GM19035 (cell line): ENCODE results near the gene XIRP2.
"Not testable (repeated sequence)": the region's sequence is repeated elsewhere in the genome, so short reads cannot be mapped to it uniquely, and the experiment has no call there.

Source experiments
- ATAC-seq: cut with Tn5 transposase; IDR thresholded peaks from one replicate; pipeline ENCODE4 v1.9.1; 2021; ENCODE audit not compliant: unreplicated experiment

The XIRP2 gene

GRCh38 chr2:167191588-167191987 lies 303.3 kb downstream of the XIRP2 start:
- ATAC-seq: no peak

- no peak for ATAC-seq
Observed at GRCh38 chr2:167192833-167193232, 304.6 kb downstream of the XIRP2 start.

- no peak for ATAC-seq
Observed at GRCh38 chr2:167196461-167197252, 308.4 kb downstream of the XIRP2 start.

- no peak for ATAC-seq
Observed at GRCh38 chr2:167198009-167198408, 309.7 kb downstream of the XIRP2 start.

GRCh38 chr2:167198576-167198975 lies 310.3 kb downstream of the XIRP2 start:
- ATAC-seq: no peak

- ATAC-seq: no peak
Observed at GRCh38 chr2:167200019-167200418, 311.7 kb downstream of the XIRP2 start.

- no peak for ATAC-seq
Observed at GRCh38 chr2:167209784-167210183, 321.5 kb downstream of the XIRP2 start.

- ATAC-seq: no peak
Observed at GRCh38 chr2:167212014-167212648, 323.9 kb downstream of the XIRP2 start.

- ATAC-seq: no peak
Observed at GRCh38 chr2:167215595-167215994, 327.3 kb downstream of the XIRP2 start.

- no peak for ATAC-seq
Observed at GRCh38 chr2:167237478-167237877, 349.2 kb downstream of the XIRP2 start.

- no peak for ATAC-seq
Observed at GRCh38 chr2:167240671-167241070, 352.4 kb downstream of the XIRP2 start.

GRCh38 chr2:167249197-167249596 lies 360.9 kb downstream of the XIRP2 start:
- no peak for ATAC-seq

GRCh38 chr2:167253025-167253424 lies 364.7 kb downstream of the XIRP2 start:
- ATAC-seq: no peak

- no peak for ATAC-seq
Observed at GRCh38 chr2:167254721-167255120, 366.4 kb downstream of the XIRP2 start.

- no peak for ATAC-seq
Observed at GRCh38 chr2:167258712-167259111, 370.4 kb downstream of the XIRP2 start.

- ATAC-seq: no peak
Observed at GRCh38 chr2:167264380-167264779, 376.1 kb downstream of the XIRP2 start.

- no peak for ATAC-seq
Observed at GRCh38 chr2:167265004-167265403, 376.7 kb downstream of the XIRP2 start.

- ATAC-seq: no peak
Observed at GRCh38 chr2:167265722-167266121, 377.4 kb downstream of the XIRP2 start.

- ATAC-seq: not testable (repeated sequence)
Observed at GRCh38 chr2:167268245-167268644, 380.0 kb downstream of the XIRP2 start.

GRCh38 chr2:167271932-167272331 lies 383.7 kb downstream of the XIRP2 start:
- ATAC-seq: no peak

- ATAC-seq: no peak
Observed at GRCh38 chr2:167275046-167275445, 386.8 kb downstream of the XIRP2 start.

GRCh38 chr2:167279810-167280209 lies 391.5 kb downstream of the XIRP2 start:
- ATAC-seq: no peak

- ATAC-seq: no peak
Observed at GRCh38 chr2:167287212-167287611, 398.9 kb downstream of the XIRP2 start.
